GM19193 (cell line): Measurements from ENCODE around the gene LRRC75B.

ENCODE experiments used
- POLR2A ChIP-seq: IDR thresholded peaks from 4 replicates; pipeline ENCODE4 v1.6.1; 2011; ENCODE audit not compliant: insufficient read depth, insufficient read length; ENCODE audit errors: extremely low read depth

LRRC75B gene

GRCh38 chr22:24566899-24567511 is 25.9 kb downstream of the LRRC75B start:
- no peak for TF ChIP-seq POLR2A

- no peak for TF ChIP-seq POLR2A
Measured at GRCh38 chr22:24565077-24565476, 27.8 kb downstream of the LRRC75B start.

GRCh38 chr22:24564376-24565058 is 28.4 kb downstream of the LRRC75B start:
- TF ChIP-seq POLR2A, result no peak

GRCh38 chr22:24563246-24563645 is 29.6 kb downstream of the LRRC75B start:
- TF ChIP-seq POLR2A, result no peak

- no peak for TF ChIP-seq POLR2A
Measured at GRCh38 chr22:24559471-24559870, 33.4 kb downstream of the LRRC75B start.

- TF ChIP-seq POLR2A, result peak; percentile 85
Measured at GRCh38 chr22:24555165-24556039, 37.5 kb downstream of the LRRC75B start, which contains the start of gene SNRPD3. TSS of gene SNRPD3 (plus strand) at chr22:24555999. CDS start at chr22:24557675, 1,676 bp downstream.

- TF ChIP-seq POLR2A, result peak; percentile 26
Measured at GRCh38 chr22:24554313-24555164, 38.3 kb downstream of the LRRC75B start, which contains the start of gene GUCD1. TSS of gene GUCD1 (minus strand) at chr22:24555138. CDS start at chr22:24554991, 147 bp downstream.

GRCh38 chr22:24553597-24554312 is 39.1 kb downstream of the LRRC75B start:
- TF ChIP-seq POLR2A, result peak; percentile 12

GRCh38 chr22:24550902-24551435 is 41.9 kb downstream of the LRRC75B start:
- peak; percentile 12 for TF ChIP-seq POLR2A

GRCh38 chr22:24550028-24550901 is 42.6 kb downstream of the LRRC75B start:
- no peak for TF ChIP-seq POLR2A

GRCh38 chr22:24548812-24549211 is 44.1 kb downstream of the LRRC75B start:
- no peak for TF ChIP-seq POLR2A

- no peak for TF ChIP-seq POLR2A
Measured at GRCh38 chr22:24543679-24544243, 49.1 kb downstream of the LRRC75B start.

- TF ChIP-seq POLR2A, result no peak
Measured at GRCh38 chr22:24543185-24543601, 49.7 kb downstream of the LRRC75B start.

GRCh38 chr22:24542641-24543040 is 50.2 kb downstream of the LRRC75B start:
- TF ChIP-seq POLR2A, result no peak
